ENCODE measurements around the gene MTRF1. TPM values are rescaled to one million over a fixed set of nuclear protein-coding genes. Genes with fewer than 3 reads are reported as not detected.

The MTRF1 gene
- total RNA-seq, 2 donors from 2014 or later: 10.8 to 22.2 TPM

DNA sequence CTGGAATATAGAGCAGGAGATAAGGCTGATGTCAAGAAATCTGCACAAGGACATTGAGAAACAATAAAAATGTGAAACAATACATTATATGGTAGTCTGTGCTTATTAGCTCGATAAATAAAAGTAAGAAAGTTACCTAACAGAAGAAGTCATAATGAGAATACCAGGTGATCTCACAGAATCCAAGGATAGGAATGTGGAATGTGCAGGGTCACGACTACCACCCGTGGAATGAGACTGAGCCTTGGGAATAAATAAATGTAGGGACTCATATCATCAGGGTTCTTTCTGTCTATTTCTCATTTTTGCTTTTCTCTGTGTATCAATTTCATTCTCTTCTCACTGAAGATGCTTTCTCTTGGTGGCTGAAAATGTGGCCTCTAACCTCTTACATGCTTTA lies 43.0 kb downstream of the MTRF1 start:
- intact Hi-C loops (cut with DNase I): loop anchor here (5.0 kb wide), 1 partner anchor 143 kb away; no protein-coding TSS in a partner anchor
- WGBS: 63% methylated on average over 3 of the region's 3 CpGs

DNA sequence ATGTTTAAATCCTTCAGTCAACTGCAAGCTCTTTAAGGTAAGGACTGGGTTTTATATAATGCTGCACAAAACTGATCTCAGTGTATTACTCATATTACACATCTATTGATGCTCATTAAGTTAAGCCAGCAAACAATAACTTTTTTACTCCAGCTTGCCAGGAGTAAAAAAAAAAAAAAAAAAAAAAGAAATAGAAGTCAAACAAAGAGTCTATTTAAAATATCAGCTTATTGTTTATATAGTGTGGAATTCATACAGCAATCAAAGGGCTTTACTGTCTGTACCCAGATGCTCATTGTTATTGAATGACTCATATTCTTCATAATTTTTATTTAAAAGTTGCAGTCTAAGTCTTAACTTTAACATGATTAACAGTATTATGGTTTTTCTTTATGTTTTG lies 47.2 kb downstream of the MTRF1 start:
- Histone ChIP-seq H3K36me3 (no peaks in the 10 kb centered on the region), H3K27ac (no peak overlapping the region), H3K9me3 (no peaks in the 10 kb centered on the region), H3K27me3 (replicated peaks; ENCODE audit: insufficient read depth) (no peaks in the 10 kb centered on the region), H3K4me3 (no peak overlapping the region), H3K4me1 (replicated peaks) (no peaks in the 10 kb centered on the region)
- no peak for DNase-seq (ENCODE audit: low spot score)
- TF ChIP-seq POLR2A (IDR thresholded peaks at IDR 0.05): no peak
- intact Hi-C loops (cut with DNase I): no loop called here

More for the DNA sequence above, 43.0 kb downstream of the MTRF1 start:
- H3K27me3 ChIP-seq (replicated peaks; ENCODE audit: insufficient read depth): no peaks in the 10 kb centered on the region
- H3K9me3 ChIP-seq: no peaks in the 10 kb centered on the region
- H3K4me3 ChIP-seq: no peak overlapping the region
- DNase-seq (ENCODE audit: low spot score): no peak
- peak overlapping the region in 1 of 2 donors; percentile 41 for H3K27ac ChIP-seq
- TF ChIP-seq, protein P1, sequence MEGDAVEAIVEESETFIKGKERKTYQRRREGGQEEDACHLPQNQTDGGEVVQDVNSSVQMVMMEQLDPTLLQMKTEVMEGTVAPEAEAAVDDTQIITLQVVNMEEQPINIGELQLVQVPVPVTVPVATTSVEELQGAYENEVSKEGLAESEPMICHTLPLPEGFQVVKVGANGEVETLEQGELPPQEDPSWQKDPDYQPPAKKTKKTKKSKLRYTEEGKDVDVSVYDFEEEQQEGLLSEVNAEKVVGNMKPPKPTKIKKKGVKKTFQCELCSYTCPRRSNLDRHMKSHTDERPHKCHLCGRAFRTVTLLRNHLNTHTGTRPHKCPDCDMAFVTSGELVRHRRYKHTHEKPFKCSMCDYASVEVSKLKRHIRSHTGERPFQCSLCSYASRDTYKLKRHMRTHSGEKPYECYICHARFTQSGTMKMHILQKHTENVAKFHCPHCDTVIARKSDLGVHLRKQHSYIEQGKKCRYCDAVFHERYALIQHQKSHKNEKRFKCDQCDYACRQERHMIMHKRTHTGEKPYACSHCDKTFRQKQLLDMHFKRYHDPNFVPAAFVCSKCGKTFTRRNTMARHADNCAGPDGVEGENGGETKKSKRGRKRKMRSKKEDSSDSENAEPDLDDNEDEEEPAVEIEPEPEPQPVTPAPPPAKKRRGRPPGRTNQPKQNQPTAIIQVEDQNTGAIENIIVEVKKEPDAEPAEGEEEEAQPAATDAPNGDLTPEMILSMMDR (IDR thresholded peaks at IDR 0.05): no peak
- TF ChIP-seq POLR2AphosphoS5 (IDR thresholded peaks at IDR 0.05) (no peak), POLR2A (IDR thresholded peaks at IDR 0.05) (no peak)
- no peaks in the 10 kb centered on the region for H3K36me3 ChIP-seq
- H3K4me1 ChIP-seq (replicated peaks): peaks cover 3% of the 10 kb centered on the region

DNA sequence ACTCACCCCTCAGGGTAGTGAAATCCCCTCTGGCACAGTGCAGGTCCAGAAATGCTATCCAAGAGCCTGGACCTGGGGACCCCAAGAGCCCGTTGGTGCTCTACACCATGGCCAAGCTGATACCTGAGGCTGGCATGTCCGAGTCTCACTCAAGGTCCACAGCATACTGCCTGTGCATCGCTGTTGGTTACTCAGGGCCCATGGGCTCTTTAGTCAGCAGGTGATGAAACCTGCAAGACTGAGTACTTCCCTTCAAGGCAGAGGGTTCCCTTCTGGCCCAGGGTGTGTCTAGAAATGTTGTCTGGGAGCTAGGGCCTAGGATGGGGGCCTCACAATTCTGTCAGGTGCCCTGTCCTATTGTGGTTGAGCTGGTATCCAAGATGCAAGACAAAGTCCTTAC lies 49.5 kb downstream of the MTRF1 start:
- intact Hi-C loops (cut with DNase I): no loop called here
- no peaks in the 10 kb centered on the region for H3K4me1 ChIP-seq (replicated peaks)
- DNase-seq (ENCODE audit: low spot score): no peak
- WGBS: 63% methylated on average over 3 of the region's 3 CpGs
- TF ChIP-seq, protein P1 (IDR thresholded peaks at IDR 0.05): no peak
- TF ChIP-seq POLR2A (IDR thresholded peaks at IDR 0.05) (no peak), POLR2AphosphoS5 (IDR thresholded peaks at IDR 0.05) (no peak)
- no peaks in the 10 kb centered on the region for H3K9me3 ChIP-seq
- no peaks in the 10 kb centered on the region for H3K27me3 ChIP-seq (replicated peaks; ENCODE audit: insufficient read depth)
- H3K36me3 ChIP-seq: no peaks in the 10 kb centered on the region
- H3K4me3 ChIP-seq: no peak overlapping the region
- no peak overlapping the region for H3K27ac ChIP-seq

DNA sequence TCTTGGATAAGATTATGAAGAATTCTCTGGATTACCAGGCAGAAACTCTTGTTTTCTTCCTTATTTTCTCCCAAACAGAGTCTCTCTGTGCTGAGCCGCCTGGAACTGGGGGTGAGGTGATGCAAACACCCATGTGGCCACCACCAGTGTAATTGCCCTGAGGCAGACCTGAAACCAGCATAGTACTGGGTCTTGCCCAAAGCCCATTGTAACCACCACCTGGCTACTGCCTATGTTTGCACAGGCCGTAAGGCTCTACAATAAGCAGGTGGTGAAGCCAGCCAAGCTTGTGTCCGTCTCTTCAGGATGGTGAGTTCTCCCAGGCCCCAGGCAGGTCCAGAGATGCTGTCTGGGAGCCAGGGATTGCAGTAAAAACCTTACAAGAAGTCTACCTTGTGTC lies 50.1 kb downstream of the MTRF1 start:
- Histone ChIP-seq H3K4me1 (replicated peaks) (no peaks in the 10 kb centered on the region), H3K27ac (no peak overlapping the region), H3K36me3 (no peaks in the 10 kb centered on the region), H3K27me3 (replicated peaks; ENCODE audit: insufficient read depth) (no peaks in the 10 kb centered on the region), H3K9me3 (no peaks in the 10 kb centered on the region), H3K4me3 (no peak overlapping the region)
- 74% methylated on average over 3 of the region's 3 CpGs for WGBS
- TF ChIP-seq POLR2A (IDR thresholded peaks at IDR 0.05): no peak
- TF ChIP-seq POLR2AphosphoS5 (IDR thresholded peaks at IDR 0.05): no peak
- TF ChIP-seq, protein P1 (IDR thresholded peaks at IDR 0.05): no peak
- DNase-seq (ENCODE audit: low spot score): no peak
- intact Hi-C loops (cut with DNase I): no loop called here

DNA sequence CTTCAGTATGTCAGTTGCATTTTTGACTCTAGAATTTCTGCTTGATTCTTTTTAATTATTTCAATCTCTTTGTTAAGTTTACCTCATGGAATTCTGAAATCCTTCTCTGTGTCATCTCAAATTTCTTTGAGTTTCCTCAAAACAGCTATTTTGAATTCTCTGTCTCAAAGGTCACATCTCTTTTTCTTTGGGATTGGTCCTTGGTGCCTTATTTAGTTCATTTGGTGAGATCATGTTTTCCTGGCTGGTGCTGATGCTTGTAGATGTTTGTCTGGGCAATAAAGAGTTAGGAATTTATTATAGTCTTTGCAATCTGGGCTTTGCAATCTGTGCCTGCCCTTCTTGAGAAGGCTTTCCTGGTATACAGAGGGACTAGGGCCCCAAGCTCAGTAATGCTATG lies 50.5 kb downstream of the MTRF1 start:
- intact Hi-C loops (cut with DNase I): no loop called here
- TF ChIP-seq POLR2A (IDR thresholded peaks at IDR 0.05) (no peak), POLR2AphosphoS5 (IDR thresholded peaks at IDR 0.05) (no peak)
- TF ChIP-seq, protein P1 (IDR thresholded peaks at IDR 0.05): no peak
- H3K27me3 ChIP-seq (replicated peaks; ENCODE audit: insufficient read depth): no peaks in the 10 kb centered on the region
- no peaks in the 10 kb centered on the region for H3K9me3 ChIP-seq
- H3K36me3 ChIP-seq: no peaks in the 10 kb centered on the region
- no peak overlapping the region for H3K27ac ChIP-seq
- DNase-seq (ENCODE audit: low spot score): no peak
- no peaks in the 10 kb centered on the region for H3K4me1 ChIP-seq (replicated peaks)
- H3K4me3 ChIP-seq: no peak overlapping the region

Data from prostate gland (tissue), 2 donors.